GM12878 (cell line): ENCODE results near the gene RBM10. TPM values are rescaled to one million over a fixed set of nuclear protein-coding genes. Genes with fewer than 3 reads are reported as not detected.

Experiments
- ASH2L ChIP-seq: fragments of 300-600, 200-600 bp; sonication (generic); IDR thresholded peaks from 2 replicates; pipeline ENCODE4 v1.6.1; 2017; ENCODE audit warnings: low read depth, mild to moderate bottlenecking, borderline replicate concordance
- BCL3 ChIP-seq: IDR thresholded peaks from 2 replicates; pipeline ENCODE4 v1.6.1; 2011; ENCODE audit warnings: borderline replicate concordance, low read depth, mild to moderate bottlenecking, moderate library complexity, low read length; ENCODE audit not compliant: insufficient read depth, poor library complexity, severe bottlenecking
- CBFB ChIP-seq: IDR thresholded peaks from 2 replicates; pipeline ENCODE4 v1.6.1; 2016; ENCODE audit warnings: antibody characterized with exemption, low read depth
- HCFC1 ChIP-seq: fragments of 150-350 bp; IDR thresholded peaks from 2 replicates; pipeline ENCODE4 v1.6.1; 2014; ENCODE audit warnings: low read length
- HDAC6 ChIP-seq: fragments of 200-600 bp; sonication (generic); IDR thresholded peaks from one replicate; pipeline ENCODE4 v1.8.0; 2017; ENCODE audit warnings: antibody characterized with exemption; ENCODE audit not compliant: unreplicated experiment
- HSF1 ChIP-seq: fragments of 150-350 bp; IDR thresholded peaks from 2 replicates; pipeline ENCODE4 v1.6.1; 2014; ENCODE audit warnings: mild to moderate bottlenecking, low read depth, low read length
- IRF5 ChIP-seq: fragments of 450-650 bp; IDR thresholded peaks from 2 replicates; pipeline ENCODE4 v1.6.1; 2017; ENCODE audit warnings: borderline replicate concordance
- KDM1A ChIP-seq: fragments of 200-600 bp; sonication (generic); IDR thresholded peaks from 2 replicates; pipeline ENCODE4 v1.6.1; 2016; ENCODE audit warnings: borderline replicate concordance
- MYC ChIP-seq: IDR thresholded peaks from 2 replicates; pipeline ENCODE4 v1.6.1; 2011; ENCODE audit warnings: mild to moderate bottlenecking, low read length, moderate library complexity, inconsistent platforms; ENCODE audit not compliant: insufficient read depth, insufficient replicate concordance, insufficient read length, severe bottlenecking
- NR2C1 ChIP-seq: fragments of 450-650 bp; IDR thresholded peaks from 2 replicates; pipeline ENCODE4 v1.6.1; 2017; ENCODE audit warnings: antibody characterized with exemption, mild to moderate bottlenecking, moderate library complexity
- NRF1 ChIP-seq: conservative IDR thresholded peaks from 2 replicates; pipeline ENCODE4 v1.6.1; 2011; ENCODE audit warnings: mild to moderate bottlenecking, low read depth, low read length, improper control_type of control experiment
- POU2F2 ChIP-seq: IDR thresholded peaks from 3 replicates; pipeline ENCODE4 v1.6.1; 2011; ENCODE audit warnings: low read depth, mild to moderate bottlenecking, low read length, borderline replicate concordance
- SUPT20H ChIP-seq: IDR thresholded peaks from 2 replicates; pipeline ENCODE4 v1.6.1; 2011; ENCODE audit warnings: low read depth, mild to moderate bottlenecking, low read length, moderate library complexity, borderline replicate concordance; ENCODE audit not compliant: control insufficient read depth
- TAF1 ChIP-seq: IDR thresholded peaks from 2 replicates; pipeline ENCODE4 v1.6.1; 2011; ENCODE audit warnings: mild to moderate bottlenecking, low read depth, low read length, borderline replicate concordance
- polyA plus RNA-seq, 11 experiments: library from polyadenylated mRNA; depleted of rRNA in 4 of 11; unstranded in 6 of 11; stranded (reverse) in 5 of 11; fragments of >200 nt; fragmentation: Nextera tagmentation in 4 of 11; fragmentation: Illumina TruSeq in 1 of 11; extraction: Ambion mirVana in 4 of 11; extraction: Trizol in 1 of 11; gene quantifications; 1 replicate in 1 of 11; 2 replicates in 10 of 11; pipeline versions ENCODE4 v1.2.1 to v1.2.3, GENCODE V29; 2011 to 2016; ENCODE audit warnings: inconsistent platforms in 2 of 11, missing spikeins in 2 of 11, low read depth in 1 of 11
- total RNA-seq, 4 experiments: library from RNA; depleted of rRNA in 3 of 4; stranded (reverse); fragments of >200 nt in 3 of 4; fragmentation: Illumina TruSeq in 1 of 4; extraction: Trizol in 1 of 4; gene quantifications; 2 replicates each; pipeline versions ENCODE4 v1.2.1 to v1.2.3, GENCODE V29; 2013 to 2021

RBM10 gene
- total and polyA plus RNA-seq, 10 of the 15 experiments (the other 5 are each of a cell fraction or from before 2014, with no cell fraction given) = 1.4 to 60.0 (median 29.8) TPM

GRCh38 chrX:47190445-47191269, 45.6 kb downstream of the RBM10 start (continued):
- TF ChIP-seq HSF1 (no peak), KDM1A (no peak), NRF1 (no peak), BCL3 (peak; percentile 37), TAF1 (0 out of 2 replicates have a peak, but pooled peaks have one; percentile 74), CBFB (0 out of 2 replicates have a peak, but pooled peaks have one; percentile 17), HCFC1 (peak; percentile 93), IRF5 (no peak), MYC (peak; percentile 85), ASH2L (no peak), POU2F2 (peak; percentile 77), SUPT20H (no peak), HDAC6 (no peak), NR2C1 (peak; percentile 31; the same call in 1 of the 2 replicates)
